Fibroblast of skin of left quadriceps (primary cell): ENCODE results near the gene TNC.
A peak's percentile ranks its signal among the peaks of the same experiment; 100 is the strongest.

Experiments used
- DNase-seq, 2 experiments: peaks; one replicate each; pipeline ENCODE4 v3.0.0-alpha.2; 2013; ENCODE audit warnings: low read depth in 2 of 2

Gene TNC

GRCh38 chr9:115103746-115104477 is 14.0 kb downstream of the TNC start:
- DNase-seq = peak; percentile 67 to 71

- no peak for DNase-seq
Measured at GRCh38 chr9:115099901-115100300, 18.1 kb downstream of the TNC start.

- peak; percentile 61 to 66 for DNase-seq
Measured at GRCh38 chr9:115098226-115098965, 19.6 kb downstream of the TNC start.

GRCh38 chr9:115093520-115093919 is 24.4 kb downstream of the TNC start:
- no peak for DNase-seq

GRCh38 chr9:115090486-115090885 is 27.5 kb downstream of the TNC start:
- DNase-seq = no peak

GRCh38 chr9:115088860-115089259 is 29.1 kb downstream of the TNC start:
- DNase-seq = no peak

- DNase-seq = no peak
Measured at GRCh38 chr9:115086886-115087285, 31.1 kb downstream of the TNC start.

- no peak for DNase-seq
Measured at GRCh38 chr9:115086461-115086860, 31.5 kb downstream of the TNC start.

GRCh38 chr9:115085773-115086377 is 32.1 kb downstream of the TNC start:
- DNase-seq = no peak

- DNase-seq = no peak
Measured at GRCh38 chr9:115084709-115085108, 33.2 kb downstream of the TNC start.

- no peak for DNase-seq
Measured at GRCh38 chr9:115084157-115084556, 33.8 kb downstream of the TNC start.

- DNase-seq = no peak
Measured at GRCh38 chr9:115080242-115080641, 37.7 kb downstream of the TNC start.

- DNase-seq = no peak
Measured at GRCh38 chr9:115079156-115079555, 38.8 kb downstream of the TNC start.

- DNase-seq = no peak
Measured at GRCh38 chr9:115073456-115073855, 44.5 kb downstream of the TNC start.

GRCh38 chr9:115071176-115071575 is 46.8 kb downstream of the TNC start:
- DNase-seq = peak in 1 of 2 experiments; percentile 16

- DNase-seq = no peak
Measured at GRCh38 chr9:115069771-115070170, 48.2 kb downstream of the TNC start.

- no peak for DNase-seq
Measured at GRCh38 chr9:115069302-115069701, 48.7 kb downstream of the TNC start.

GRCh38 chr9:115068031-115068430 is 49.9 kb downstream of the TNC start:
- DNase-seq = no peak

- DNase-seq = peak in 1 of 2 experiments; percentile 4
Measured at GRCh38 chr9:115063058-115063845, 54.7 kb downstream of the TNC start.

GRCh38 chr9:115058684-115059315 is 59.2 kb downstream of the TNC start:
- peak; percentile 56 to 60 for DNase-seq

GRCh38 chr9:115058175-115058574 is 59.8 kb downstream of the TNC start:
- DNase-seq = no peak
